Hematopoietic multipotent progenitor cell treated with erythropoietin and hydrocortisone succinate and interleukin-3 and kit ligand, for 15 days (in vitro differentiated cells): ENCODE measurements around the gene KLC1.

Experiments used
- DNase-seq: peaks from one replicate; pipeline ENCODE4 v3.0.0-alpha.2; 2015; ENCODE audit warnings: low spot score

KLC1 gene

DNA sequence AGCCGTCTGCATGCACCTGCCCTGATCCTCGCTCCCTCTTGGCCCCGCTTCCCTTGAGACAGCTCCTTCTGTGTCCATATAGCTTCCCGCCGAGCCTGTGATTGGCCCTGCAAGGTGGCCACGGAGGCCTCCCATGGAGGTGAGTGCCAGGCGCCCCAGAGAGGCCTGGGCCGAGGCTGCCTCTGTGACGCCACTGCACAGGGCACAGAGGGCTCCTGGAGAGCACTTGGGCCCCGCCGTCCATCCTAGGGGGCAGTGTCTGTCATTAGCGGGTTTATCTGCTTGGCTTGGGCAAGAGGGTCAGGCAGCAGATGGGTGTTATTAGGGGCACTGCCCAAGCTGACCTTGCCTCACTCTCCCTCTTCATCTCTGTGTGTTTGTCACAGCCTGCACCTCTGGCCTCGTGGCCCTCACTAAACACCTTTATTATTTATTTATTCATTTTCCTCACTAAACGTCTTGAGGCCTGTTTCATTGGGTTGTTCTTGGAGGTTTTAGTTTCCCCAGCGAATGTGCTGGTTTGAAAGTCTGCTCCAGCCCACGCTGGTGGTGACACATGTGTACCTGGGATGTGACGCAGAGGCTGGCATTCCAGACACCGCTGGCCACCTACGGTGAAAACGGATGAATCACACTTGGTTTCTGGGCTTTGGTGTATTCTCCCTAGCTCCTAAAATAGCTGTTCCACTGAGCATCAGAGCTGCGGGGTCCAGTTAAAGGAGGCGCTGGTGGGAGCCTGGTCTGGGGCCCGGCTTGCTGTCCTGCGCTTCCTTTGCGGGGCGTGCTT lies 92.5 kb downstream of the KLC1 start:
- no peak for DNase-seq

DNA sequence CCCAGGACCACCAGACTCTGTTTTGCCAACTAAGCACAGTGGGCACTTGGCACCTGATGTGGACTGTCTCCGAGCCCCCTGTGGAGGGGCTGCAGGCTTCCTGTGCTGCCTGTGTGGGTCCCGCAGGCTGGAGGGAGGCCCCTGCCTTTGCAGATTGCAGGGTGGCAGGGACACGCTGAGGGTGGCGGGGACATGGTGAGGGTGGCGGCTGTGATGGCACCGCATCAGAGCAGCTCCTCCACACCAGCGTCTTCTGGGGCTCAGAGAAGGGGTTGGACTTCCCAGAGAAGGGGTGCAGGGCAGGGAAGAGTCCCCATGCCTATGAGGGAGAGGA lies 94.7 kb downstream of the KLC1 start:
- DNase-seq, result peak; percentile 34

DNA sequence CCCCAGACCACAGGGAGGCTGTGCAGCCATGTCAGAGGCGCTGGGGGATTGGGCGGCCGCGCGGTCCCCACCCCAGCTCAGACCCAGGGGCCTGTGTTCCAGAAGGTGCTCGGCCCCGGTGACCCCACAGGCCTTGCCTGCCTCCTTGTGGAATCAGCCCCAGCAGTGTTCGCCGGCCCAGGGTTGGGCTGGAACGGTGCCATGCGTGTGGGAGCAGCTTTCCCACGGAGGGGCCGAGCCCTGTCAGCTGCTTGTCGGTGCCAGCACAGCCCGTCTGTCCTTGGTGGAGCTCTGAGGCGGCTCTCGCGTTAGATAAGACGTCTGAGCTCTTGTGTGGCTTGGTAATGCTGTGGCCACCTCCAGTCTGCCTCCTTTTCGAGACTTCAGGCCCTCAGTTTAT lies 95.1 kb downstream of the KLC1 start:
- peak; percentile 97 for DNase-seq

DNA sequence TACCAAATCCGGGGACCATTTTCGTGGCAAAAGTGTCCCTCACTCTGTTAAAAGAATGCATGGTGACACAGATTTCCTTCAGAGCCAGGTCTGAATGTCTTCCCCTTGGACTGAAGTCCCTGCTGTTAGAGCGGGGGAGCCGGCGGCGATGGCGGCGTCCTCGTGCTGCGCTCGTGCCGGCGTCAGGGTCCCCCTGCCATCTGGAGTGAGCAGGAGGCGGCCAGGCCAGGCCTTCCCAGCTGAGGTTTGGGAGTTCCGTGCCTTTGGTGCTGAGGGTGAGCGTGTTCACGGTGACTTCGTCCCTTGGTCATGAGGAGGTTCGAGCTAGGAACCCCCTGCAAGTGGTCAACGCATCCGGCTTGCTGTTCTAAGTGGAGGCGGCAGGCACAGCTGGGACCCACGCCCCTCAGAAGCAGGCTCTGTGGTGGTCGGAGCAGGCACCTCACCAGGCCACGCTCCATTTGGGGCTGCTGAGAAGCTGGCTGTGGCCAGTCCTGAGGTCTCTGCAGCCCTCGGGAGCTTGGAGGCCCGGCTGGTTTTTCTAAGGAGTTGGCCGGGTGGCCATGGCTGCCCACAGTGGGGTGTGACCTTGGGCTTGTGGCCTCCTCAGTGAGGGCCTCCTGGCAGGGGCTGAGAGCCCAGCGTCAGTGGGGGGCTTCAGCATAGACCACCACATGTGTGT lies 96.1 kb downstream of the KLC1 start:
- DNase-seq, result no peak

DNA sequence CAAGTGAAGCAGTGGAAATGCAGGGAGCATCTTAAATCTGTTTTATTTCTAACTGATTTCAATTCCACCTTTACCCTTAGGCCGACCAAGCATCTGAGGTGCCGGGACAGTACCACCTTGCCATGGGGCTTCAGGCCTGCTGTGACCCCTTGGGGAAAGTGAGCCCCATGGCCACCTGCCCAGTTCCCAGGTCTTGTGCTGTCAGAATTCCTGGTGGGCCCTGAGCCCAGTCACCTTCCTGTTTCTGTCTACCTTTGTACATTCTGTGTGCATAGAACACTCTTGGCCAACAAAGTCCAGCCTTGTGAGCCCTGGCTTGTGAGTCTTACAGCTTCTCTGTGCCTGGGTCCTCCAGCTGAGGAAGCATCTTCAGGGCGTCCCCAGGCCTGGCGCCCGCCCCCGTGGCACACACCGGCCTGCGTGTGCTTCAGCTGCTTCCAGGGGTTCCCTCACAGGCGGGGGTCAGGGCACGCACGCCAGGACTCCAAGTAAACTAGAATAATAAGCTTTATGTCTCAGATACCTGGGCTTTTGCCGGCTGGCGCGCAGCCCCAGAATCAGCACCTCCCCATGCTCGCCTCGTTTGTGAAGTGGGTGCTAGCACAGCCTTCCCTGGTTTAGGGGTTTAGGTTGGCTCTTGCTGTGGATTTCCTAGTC lies 96.9 kb downstream of the KLC1 start:
- no peak for DNase-seq

DNA sequence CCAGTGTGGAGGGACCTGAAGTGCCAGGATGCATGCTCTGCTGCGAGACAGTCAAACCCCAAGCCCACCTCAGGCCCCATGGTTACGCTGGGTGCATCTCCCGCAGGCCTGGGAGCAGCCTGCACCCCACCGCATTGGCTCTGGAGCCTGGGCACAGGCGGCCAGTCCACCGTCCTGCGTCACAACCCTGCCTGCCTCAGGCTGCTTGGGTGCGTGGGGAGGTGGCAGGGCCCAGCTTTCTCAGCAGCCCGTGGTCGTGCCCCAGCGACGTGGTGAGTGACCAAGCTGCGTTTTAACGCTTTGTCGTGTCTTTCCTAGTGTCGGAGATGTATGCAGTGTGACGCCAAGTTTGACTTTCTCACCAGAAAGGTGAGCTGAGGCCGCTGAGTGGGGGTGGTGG lies 97.5 kb downstream of the KLC1 start:
- DNase-seq, result no peak

DNA sequence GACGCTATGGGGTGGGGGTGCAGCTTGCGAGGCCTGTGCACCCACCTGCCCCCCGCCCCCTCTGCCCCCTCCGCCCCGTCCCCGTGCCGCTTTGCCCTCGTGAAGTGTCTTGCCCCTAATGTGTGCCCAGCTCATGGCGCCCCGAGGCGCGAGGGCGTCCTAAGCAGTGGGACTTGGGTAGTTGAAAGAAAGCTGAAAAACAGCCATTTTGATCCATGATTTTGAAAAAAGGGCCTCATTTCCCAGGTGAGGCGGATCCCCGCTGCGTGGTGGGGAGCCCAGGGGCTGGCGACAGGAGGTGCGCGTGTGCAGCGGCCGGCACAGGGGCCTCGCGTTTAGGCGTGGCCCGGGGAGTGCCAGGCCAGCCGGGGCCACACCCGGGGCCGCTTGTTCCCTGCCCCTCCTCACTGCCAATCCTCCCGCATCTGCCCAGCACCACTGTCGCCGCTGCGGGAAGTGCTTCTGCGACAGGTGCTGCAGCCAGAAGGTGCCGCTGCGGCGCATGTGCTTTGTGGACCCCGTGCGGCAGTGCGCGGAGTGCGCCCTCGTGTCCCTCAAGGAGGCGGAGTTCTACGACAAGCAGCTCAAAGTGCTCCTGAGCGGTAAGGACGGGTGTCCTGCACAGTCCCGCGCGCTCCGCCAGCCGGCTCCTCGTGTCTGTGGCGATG lies 98.4 kb downstream of the KLC1 start:
- DNase-seq, result no peak

DNA sequence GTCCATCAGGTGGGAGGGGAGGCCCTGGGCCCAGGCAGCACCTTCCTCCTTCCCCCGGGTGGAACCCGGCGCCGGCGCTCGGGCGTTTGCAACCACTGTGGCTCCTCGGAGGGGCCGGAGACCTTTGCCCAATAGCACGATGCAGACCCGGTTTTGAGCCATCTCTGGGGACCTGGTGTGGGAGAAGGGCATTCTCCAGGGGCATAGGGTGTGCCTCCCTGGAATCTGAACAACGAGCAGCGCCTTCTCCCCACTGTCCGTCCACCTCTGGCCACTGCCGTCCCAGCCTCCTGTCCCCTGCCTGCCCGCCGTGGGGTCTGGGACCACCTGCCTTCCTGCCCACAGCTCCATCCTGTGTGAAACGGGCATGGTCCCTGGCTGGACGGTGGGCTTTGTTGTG lies 99.1 kb downstream of the KLC1 start:
- DNase-seq, result no peak

DNA sequence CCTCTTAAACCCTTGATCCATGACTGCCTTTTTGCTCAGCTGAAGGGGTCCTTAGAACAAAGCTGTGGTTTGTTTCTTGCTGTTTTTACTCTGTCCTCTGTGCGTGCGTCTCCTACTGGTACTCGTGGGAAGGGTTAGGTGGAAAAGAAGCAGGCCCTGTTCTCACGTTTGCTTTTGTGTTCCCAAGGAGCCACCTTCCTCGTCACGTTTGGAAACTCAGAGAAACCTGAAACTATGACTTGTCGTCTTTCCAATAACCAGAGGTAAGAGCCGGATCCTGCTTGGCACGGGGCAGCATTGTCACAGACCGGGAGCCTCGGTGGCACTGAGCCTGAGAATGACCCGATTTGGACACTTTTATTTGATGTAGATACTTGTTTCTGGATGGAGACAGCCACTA lies 99.7 kb downstream of the KLC1 start:
- no peak for DNase-seq

DNA sequence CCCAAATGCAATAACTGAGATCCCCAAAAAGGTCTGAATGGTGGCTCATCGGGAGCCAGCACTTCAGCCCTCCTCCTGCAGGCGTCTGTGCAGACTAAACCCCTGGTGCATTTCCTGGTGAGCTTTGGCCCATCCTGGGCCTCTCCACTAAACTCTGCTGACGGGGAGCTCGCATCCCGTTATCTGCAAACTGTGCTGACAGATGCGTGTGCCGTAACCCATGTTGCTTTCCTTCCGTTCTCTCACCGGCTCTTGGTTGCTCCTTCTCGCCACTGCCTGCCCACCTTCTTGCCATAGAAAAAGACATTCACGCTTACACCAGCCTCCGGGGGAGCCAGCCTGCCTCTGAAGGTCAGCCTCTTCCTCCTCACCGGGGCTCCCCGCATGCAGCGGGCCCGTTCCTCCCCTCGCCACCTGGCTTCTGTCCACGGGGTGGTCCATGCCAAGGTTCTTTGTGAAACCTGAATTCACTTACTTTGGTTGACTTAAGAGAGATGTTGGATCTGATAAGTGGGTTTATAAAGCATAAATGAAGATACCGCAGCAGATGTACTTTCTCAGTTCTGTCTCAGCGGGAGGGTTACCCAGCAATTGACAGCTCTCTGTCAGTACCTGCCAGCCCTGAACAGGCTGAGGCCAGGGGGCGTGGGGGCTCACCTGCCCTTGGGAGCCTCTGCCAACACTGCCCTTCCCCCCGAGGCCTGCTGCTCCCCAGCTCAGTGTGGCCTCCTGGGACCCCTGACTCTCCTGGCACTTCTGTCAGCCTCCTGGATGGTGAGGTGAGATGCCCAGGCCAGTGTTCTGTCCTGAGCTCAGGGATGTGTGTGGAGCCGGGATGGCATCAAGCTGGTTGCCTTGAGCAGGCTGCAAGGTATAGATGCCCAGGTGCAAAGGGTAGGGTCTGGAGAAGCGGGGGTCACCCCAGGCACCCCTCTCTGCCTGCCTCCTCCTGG lies 100.8 kb downstream of the KLC1 start:
- DNase-seq, result peak; percentile 79

DNA sequence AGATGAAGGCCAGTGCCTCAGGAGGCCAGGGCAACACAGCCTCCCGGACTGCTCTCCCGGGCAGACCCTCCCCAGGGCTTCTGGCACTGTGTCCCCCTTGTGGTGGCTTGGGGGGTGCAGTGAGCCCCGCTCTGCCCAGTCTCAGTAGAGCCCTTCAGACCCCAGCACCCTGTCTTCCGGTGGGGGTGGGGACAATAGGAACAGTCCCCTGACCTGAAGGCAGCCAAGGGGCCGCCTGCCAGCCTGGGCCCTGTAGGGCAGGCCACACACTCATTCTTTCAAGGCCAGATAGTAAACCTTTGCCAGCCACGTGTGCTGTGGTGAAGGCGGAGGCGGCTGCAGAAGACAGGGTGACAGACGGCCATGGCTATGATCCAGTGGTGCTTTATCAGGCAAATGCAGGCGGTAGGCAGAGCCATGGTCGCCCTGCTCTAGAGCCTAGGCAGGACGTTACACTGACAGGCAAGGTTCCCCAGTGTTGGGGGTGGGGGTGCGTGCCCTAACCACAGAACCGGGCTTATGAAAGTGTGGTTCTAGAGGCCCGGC lies 101.6 kb downstream of the KLC1 start:
- peak; percentile 98 for DNase-seq

DNA sequence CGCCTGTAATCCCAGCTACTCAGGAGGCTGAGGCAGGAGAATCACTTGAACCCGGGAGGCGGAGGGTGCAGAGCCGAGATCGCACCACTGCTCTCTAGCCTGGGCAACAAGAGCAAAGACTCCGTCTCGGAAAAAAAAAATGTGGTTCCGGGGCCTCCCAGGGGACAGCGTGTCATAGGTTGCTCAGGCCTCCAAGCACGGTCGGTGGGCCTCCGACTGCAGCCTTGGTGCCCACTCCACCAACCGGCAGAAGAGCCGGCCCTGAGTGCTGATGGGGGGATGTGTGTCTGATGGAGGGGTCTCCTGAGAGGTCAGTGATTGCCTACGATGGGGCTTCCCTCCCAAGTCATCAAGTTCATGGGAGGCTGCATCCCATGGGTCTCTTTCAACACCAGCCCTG lies 102.5 kb downstream of the KLC1 start:
- no peak for DNase-seq

DNA sequence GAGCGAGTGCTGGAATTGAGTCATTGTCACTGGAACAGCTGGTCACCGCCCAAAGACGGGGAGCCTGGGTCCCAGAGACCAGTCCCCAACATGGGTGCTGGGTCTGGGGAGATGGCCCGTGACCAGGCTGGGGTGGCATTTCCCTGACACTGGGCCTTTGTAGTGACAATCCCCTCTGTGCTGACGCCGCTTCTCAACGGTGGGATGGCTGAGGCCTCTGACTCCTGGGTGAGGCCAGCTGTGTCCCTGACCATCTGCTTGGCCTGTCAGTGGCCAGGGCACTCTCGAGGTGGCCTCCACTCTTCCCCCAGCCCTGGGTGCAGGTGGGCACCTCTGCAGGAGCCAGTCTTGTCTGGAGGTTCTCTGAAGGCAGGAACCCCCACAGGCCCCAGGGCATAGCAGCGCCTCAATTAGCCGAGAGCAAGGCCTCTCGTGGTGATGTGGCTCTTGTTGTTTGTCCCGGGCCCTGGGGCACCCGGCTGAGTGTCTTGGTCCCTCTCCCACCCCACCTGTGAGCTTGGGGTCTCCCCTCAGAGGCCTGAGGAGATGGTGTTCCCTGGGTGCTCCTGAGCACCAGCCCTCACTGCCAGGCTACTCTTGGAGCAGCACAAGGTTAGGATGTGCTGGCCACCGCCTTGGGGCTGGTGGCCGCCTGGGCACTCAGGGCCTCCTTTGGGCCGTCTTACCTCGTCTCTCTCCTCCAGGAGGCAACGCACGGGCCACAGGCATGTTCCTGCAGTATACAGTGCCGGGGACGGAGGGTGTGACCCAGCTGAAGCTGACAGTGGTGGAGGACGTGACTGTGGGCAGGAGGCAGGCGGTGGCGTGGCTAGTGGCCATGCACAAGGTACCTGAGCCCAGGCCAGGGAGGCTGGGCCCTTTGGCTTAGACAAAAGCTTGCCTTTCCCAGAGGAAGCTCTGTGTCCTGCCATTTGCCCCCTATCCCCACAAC lies 103.2 kb downstream of the KLC1 start:
- DNase-seq, result no peak

DNA sequence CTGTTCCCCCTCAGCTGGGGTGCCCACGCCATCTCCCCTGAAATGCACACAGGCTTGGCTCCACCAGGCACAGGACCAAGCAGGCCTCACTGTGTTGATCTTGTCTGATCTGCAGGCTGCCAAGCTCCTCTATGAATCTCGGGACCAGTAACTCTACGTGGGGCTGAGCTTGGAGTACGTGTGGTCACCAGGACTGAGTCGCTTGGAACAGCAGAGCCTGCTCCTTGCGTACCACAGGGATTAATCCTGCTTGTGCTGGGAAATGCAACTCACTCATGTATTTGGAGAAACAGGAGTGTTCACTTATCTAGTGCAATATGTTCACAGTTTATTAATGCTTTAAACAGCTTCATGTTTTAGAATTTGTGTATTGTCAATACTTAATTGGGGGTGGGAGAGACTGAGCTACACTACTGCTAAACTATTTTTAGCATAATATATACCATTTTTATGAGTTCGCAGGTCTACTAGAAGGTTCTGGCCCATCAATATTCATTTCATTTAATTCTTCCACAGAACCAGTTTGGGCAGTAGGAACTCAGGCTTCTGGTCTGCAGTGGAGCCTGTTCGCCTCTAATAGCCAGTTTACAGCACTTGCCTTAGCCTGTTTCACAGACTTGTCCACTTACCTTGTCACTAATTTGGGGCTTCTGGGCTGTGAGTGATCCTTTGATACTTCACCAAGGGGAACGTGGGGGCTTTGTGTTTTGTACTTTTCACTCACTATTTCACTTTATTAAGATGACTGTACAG lies 104.0 kb downstream of the KLC1 start:
- no peak for DNase-seq

DNA sequence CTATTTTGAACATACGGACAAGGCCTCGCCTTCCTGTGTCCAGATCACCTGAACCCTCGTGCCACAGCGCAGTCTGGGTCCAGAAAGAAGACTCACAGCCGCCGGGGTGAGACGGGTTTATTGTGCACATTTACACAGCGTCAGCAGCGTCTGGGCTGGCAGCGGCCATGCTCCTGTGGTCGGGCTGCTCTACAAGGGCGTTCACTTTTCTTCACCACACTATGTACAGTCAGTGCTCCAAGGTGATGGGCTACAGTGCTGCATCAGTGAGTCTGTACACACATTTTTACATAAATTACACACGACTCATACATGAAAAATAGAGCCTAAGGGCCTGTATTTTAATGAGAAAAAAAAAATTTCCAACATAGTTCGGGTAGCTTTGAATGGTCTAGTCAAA lies 104.6 kb downstream of the KLC1 start:
- no peak for DNase-seq

DNA sequence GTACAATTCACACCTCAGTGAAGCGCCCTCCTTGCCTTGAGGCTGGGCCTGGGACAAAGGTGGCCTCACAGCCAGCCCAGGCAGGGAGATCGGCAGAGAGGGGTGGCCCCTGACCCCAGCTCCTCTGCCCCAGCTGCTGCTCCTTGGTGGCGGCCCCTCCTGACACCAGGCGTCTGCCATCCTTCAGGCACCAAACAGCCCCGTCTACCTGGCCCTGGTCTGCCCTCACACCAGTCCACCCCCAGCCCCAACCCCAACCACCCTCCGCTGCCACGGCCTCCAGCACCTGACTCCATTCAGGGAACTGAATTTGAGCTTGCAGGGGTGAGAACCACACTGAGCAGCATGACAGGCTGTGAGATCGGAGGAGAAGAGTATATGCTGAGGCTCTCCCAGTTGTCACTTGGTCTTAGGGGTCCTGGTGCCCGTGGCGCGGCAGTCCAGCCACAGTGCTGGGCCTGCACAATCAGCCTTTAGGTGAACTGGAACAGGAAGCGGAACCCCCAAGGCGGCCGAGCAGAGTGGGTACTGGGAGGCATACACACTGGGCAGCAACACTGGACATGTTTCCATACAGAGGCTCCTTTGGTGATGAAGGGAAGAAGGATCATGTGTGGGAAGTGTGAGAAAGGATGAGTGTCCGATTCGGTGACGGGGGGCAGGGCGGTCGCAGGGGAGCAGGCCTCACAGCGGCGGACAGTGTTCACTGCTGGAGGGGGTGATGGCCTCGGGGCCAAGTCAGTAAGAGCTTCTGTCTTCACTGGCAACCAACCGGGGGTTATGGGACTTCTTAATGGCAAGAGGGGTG lies 105.3 kb downstream of the KLC1 start:
- DNase-seq, result no peak

DNA sequence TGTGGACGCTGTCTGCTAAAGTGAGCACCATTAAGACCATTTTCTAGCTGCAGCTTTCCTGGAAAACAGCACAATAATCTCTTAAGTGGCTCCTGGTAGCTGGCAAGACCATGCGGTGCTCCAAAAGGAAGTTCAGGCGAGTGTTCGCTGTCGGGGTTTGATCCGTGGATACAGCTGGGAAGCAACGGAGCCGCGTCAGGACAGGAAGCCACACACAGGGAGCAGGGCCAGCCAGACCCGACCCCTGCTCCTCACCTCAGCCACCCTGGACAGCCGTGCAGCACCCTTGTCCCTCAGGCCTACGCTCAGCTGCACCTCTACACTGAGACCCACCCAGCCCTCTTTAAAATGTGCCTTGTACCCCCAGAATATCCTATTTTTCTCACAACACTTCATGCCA lies 106.0 kb downstream of the KLC1 start:
- no peak for DNase-seq

DNA sequence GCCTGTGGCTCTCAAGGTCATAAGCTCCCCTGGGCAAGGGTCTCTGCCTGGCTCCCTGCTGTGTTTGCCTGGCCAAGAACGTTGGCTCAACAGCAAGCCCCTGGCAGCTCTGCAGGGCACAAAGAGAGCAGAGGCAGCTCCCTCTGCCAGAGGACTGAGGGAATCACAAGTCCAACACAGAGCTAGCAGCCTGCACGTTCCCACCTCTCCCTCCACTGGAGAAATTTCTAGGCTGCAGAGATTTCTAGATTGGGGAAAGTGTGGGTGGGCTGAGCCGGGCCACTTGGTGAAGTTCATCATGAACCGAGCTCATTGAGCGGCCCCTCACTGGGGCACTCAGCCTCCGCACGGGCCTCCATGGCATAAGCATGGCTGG lies 106.4 kb downstream of the KLC1 start:
- no peak for DNase-seq
